NOMO-1 treated with DMSO at 0.1 percent for 48 hours (cell line): ENCODE measurements around the gene MYOD1.

ENCODE experiments used
- DNase-seq: peaks from one replicate; lab custom pipeline; 2025; ENCODE audit not compliant: unreplicated experiment; lab: John Stamatoyannopoulos, UW

The MYOD1 gene

DNA sequence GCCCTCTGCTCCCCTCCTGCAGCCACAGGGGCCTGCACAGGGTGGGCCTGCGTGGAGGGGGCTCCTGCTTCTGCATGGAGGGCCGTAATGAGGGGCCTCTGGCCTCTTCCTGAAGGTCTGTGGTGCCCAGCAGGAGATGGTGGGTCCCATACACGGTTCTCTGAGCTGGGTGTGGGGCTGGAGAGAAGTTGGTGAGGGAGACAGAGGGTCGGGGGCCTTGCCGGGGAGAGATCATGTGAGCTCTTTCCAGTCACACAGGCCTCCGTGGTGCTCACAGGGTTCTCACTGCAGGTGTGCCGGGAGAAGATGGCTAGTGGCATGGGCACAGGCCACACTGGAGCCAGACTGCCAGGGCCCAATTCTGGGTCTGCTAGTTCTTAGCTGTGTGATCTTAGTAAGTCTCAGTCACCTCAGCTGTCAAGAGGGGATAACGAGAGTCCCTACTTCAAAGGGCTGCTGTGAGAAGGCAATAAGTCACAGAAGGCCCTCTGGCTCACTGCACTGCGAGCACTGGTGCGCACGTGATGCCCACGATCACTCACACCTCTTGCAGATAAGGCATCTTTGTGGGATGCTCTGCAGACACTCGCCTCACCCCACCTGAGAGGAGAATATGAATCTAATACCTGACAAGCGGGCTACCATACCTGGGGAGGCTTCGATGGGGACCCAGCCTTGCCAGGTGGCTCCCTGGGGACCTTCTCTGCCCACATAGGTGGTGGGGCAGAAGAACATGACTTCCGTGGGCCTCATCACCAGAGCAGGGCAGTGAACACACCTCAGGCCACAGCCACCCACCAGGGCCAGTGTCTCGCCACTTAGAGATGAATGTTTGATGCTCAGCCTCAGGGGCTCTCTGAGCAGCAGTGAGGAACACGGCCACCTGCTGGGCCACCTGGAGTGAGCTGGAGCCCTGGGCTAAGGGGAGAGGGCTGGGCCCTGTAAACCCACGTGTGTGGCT is 29.7 kb downstream of the MYOD1 start:
- no peak for DNase-seq

DNA sequence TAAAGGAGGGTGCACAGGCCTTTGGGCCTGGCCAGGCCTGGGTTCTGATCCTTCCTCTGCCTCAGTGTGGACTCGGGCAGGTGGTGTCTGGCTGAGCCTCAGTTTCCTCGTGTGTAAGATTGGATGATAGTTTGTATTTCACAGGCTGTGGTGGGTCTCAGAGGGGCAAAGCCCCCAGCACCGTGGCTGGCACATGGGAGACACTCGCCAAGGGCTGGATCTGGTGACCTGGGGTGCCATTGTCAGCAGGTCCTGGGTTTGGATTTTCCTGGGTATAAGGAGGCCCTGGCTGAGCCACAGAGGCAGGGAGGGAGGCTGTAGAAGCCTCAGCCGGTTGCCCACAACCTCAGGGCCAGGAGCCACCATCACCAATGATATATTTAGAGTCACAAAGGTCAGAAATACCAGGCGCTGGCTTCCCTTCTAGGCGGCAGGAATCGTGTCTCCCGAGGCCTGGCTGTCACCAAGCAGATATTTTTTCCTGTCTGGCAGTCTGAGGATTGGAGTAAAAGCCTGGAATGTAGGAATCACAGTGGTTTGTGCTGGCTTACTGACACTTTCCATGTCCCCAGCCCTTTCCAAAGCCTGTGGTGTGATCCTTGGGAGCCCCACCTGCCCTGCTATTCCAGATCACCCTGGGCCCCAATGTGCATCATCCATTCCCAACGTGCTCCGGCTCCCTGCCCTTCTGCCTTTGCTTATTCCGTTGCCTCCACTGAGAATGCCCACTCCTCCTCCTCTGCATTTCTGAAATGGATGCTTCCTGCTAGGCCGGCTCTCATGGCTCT is 30.8 kb downstream of the MYOD1 start:
- no peak for DNase-seq

DNA sequence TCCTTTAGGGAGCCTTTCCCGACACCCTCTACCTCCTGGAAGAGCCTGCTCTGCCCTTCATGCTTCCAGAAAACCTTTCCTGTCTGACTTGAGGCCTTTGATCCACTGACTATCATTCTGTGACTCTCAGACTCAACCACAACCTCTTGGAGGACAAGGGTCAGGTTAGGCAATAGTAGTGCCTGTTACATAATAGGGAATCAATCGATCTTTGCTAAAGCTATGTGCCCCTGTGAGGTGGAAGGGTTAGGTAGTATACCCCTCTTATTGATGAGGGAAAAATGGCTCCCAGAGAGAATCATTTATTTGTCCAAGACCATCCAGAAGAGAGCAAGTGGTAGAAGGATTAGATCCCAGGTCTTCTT is 31.4 kb downstream of the MYOD1 start:
- DNase-seq = no peak

DNA sequence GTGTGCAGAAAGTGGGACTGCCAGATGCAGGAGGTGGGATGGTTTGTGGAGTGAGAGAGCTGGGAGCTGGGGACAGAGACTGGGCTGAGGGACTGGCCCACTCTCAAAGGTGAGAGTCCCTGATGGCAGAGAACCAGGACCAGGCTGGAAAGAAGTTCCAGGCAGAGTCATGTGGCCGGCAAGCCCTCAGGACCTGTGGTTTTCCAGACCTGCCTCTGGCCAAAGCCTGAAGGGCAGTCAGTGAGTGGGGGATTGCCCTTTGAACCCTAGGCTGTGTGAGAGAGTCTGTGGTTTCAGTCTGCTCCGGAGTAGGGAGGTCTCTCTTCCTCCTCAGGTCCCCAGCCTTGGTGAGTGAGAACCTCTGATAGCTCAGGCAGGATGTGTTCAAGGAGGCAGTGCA is 32.2 kb downstream of the MYOD1 start:
- no peak for DNase-seq

DNA sequence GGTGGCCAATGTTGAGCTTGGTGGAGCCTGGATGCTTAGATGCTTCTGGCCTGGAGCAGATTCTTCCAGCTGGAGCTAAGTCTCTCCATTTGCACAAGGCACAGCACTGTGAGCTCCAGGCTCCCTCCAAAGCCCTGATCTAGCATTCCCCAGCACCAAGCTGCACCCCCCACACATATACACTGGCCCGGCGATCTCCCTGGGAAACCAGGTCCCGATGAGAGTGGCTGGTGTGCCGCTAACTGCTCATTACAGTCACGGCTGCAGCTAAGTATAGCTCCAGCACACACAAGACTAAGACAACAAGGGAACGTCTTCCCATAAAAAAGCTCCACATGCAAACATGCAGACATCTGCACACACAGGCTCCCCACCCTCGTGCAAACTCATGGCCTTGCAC is 32.8 kb downstream of the MYOD1 start:
- no peak for DNase-seq

DNA sequence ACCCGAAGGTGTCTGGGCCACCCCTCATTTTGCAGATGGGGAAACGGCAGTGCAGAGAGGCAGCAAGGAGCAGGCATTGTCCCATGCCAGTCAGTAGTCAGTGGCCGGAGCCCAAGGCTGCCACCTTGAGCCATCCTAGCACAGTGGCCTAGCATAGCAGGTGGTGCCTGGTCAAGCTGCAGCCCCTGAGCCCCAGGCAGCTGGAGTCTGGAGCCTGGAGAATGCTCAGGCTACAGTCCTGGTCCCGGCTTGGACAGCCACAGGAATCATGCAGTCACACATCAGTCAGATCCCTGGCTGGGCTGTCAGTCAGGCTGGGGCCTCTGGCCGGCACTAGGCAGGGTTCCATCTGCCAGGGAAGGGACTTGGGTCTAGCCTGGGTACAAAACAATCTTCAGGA is 33.8 kb downstream of the MYOD1 start:
- DNase-seq = no peak

DNA sequence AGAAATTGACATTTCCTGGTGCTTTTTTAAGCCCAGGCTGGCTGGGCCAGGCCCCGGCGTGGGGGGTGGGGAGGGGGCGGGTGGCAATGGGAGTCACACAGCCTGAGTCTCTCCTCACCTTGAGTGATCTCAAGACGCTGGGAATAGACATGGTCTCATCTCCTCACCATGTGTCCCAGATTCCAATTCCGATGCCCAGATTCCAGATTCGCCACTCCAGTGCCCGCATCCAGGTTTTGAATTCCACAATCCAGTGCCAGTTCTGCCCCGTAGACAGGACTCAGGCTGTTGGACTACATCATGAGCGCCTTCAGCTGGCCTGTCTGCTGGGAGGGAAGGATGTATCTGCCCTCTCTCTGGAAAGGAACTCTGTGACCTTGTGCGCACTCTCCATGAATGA is 34.3 kb downstream of the MYOD1 start:
- no peak for DNase-seq

DNA sequence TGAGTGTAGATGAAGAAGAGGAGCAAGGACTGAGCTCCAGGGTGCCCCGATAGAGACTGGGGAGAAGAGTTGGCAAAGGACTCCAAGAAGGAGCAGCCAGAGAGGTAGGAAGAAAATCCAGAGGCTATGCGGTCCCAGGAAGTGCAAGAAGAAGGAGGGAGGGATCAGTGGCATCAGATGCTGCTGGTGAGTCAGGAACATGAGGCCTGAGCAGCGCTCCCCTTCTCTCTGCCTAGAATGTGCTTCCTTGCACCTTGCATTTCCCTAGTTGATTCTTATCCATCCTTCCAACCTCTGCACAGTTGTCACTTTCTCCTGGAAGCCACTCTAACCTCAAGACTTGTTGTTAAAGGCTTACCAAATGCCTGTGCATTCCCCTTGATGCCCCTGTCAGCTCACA is 36.5 kb downstream of the MYOD1 start:
- DNase-seq = no peak

DNA sequence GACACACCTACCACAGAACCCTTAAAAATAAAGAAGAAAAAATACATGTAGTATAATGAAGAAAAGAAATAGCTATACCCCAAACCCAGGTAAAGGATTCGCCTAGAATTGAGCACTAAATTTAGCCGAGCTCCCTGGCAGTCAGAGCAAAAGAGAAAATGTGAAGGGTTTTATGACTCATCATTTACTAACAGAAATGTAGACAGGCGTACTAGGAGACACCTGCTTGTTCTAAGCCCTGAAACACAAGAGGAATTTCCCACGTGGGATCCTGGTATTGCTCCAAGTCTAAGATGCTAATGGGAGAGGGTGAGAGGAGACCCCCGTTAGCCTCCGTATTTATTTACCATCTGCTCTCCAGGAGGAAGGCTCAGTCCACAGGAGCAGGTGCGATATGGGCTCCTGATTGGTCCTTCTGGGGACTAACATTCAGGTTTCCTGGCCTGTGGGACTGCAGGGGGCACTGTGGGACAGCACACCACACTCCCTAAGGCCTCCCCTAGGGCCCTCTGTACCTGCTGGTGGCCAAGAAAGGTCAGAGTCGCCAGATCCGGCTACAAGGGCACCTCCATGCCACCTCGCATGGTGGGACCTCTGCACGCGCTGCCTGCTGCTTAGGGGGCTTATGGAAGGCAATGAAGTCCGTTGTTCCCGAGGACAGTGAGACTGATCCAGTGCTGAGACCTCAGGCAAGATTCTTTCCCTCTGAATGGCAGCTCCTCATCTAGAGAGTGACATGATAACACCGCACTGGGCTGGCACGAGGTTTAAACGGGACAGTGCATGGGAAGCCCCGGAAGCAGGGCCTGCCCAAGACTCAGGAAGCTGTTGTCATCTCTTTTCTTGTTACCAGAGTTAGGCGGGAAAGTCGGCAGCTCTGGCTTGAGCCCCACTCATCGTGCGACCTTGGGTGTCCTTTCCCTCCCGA is 41.0 kb downstream of the MYOD1 start:
- DNase-seq = peak; percentile 34

DNA sequence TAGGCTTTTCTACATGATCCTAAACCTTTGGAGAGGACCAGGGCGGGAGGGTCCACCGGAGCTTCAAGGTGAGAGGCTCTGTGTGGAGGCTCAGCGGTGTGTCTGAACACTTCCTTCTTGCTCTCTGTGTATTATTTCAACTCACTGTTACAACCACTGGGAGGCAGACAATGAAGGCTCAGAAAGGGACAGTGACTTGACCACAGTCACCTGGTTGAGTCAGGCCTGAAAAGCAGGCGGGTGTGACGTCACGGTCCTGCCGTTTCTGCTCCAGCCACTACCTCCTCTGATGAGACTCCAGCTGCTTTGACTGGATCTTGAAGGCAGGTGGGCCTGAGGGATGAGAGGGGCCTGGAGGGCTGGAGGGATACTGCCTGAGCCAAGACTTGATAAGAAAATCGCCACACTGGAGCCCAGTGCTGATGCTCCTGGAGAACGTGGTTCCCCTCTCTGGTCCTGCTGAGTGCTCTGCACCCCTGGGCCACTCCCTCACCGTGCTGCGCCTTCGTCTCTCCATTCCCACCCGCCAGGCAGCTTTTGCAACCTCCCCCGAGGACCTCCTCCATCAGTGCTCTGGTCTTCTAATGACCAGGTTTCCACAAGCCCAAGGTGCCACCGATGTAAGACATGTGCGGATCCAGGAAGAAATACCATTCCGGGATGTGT is 43.1 kb downstream of the MYOD1 start:
- DNase-seq = no peak

DNA sequence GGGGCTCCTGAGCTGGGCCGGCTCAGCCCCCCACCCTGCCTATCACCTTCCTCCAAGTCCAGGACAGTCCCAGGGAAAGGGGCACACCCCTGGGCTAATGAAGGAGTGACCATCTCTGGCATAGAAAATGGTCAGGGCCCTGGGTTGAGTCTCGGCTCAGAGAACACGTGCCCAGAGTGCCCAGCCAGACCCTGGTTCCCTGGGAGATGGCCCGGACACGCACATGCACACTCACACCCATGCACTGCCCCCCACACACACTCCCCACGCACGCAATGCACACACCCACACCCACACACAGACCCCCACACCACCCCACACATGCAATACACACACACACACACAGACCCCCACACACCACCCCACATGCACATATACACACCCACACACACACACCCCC is 43.9 kb downstream of the MYOD1 start:
- DNase-seq = no peak

DNA sequence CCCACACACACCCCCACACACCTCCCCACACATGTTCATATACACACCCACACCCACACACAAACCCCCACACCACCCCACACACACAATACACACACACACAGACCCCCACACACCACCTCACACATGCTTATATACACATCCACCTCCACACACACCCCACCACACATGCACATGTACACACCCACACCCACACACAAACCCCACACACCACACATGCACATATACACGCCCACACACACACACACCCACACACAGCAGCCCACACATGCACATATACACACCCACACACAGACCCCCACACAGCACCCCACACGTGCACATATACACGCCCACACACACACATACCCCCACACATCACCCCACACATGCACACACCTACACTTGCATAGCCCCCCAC is 44.3 kb downstream of the MYOD1 start:
- DNase-seq = no peak

DNA sequence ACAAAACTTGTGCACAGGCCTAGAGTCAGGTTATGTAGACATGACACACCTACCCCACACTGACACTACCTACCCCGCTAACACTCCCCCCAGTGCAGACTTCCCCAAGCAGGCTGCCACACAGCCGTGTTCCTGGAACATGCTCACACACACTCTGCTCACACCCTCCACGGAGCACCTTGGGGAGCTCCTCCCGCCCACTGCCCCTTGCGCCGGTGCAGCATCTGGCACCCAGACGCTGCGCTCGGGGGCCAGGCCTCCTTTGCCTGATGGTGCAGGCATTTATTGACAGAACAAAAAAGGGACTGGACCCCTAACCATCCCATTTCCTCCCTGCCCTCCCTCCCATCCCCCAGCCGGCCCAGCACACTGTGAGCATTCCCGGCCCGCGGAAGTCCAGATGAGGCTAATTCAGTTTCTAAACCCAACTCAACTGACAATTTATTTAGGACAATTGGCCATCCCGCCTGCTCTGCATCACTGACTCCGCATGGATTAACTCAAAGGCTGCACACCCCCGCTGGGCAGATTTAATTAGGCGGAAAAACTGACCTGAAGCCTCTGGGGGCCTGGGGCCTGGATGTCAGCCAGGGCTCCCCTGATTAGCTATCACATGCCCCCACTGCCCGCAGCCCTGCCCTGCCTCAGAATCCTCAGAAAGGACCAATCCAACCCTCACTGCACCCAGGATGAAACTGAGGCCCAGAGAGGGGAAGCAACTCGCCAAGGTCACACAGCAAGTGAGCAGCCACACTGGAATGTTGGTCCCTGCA is 45.3 kb downstream of the MYOD1 start:
- no peak for DNase-seq

DNA sequence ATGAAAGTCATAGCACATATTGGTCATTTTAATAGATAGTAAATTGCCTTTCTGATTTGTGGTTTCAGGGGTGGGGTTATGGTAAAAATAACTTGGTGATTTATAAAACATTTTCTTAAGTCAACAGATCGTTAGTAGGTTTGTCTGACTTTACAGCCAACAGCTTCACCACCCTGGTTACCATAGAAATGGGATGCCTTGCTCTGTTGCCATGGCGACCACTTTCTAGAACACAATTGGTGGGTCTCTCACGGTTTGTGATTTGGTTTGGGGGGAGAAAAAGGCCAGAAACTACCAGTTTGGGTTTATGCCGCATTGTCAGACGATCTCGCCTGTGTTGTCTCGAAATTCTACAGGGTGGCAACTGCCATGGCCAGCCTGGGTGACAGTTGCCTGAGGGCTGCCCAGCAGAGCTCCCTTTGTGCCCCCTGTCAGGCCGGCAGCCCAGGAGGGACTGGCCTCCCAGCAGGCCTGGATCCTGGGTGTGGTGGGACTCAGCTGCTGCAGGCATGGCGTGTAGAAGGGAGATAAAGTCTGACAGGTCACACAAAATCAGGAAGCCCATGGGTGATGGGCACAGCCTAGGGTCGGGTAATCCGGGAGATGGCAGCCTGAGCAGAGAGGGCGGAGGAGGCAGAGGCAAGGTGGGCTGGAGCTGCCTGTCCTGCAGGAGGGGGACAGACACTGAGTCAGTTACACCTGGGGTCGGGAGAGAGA is 46.1 kb downstream of the MYOD1 start:
- DNase-seq = no peak

DNA sequence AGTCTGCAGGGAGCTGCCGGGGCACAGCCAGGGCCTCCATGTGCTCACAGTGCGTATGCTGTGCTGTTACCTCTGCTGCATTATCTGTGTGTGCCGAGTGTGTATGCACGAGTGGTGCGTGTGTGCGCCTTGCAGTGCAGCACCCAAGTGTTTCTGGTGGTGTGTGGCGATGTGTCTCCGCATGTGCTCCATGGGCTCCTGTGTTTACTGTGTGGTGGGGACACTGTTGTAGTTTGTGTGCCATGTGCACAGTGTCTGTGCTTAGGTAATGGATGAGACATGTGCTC is 46.6 kb downstream of the MYOD1 start:
- DNase-seq = no peak

DNA sequence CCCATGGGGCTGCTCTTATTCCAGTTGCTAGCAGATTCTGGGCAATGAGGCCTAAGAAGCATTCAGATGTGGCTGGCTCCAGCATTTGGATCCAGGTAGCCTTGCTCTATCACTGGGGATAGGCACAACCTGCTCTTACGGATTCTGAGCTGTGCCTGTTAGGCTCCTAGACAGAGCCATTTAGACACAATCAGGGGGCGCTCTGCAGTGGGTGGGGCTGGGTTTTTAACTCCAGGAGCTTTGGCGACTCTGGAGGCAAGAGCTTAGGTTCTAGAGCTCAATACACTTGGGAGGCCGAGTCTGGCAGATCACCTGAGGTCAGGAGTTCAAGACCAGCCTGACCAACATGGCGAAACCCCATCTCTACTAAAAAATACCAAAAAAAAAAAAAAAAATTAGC is 47.2 kb downstream of the MYOD1 start:
- DNase-seq = no peak

DNA sequence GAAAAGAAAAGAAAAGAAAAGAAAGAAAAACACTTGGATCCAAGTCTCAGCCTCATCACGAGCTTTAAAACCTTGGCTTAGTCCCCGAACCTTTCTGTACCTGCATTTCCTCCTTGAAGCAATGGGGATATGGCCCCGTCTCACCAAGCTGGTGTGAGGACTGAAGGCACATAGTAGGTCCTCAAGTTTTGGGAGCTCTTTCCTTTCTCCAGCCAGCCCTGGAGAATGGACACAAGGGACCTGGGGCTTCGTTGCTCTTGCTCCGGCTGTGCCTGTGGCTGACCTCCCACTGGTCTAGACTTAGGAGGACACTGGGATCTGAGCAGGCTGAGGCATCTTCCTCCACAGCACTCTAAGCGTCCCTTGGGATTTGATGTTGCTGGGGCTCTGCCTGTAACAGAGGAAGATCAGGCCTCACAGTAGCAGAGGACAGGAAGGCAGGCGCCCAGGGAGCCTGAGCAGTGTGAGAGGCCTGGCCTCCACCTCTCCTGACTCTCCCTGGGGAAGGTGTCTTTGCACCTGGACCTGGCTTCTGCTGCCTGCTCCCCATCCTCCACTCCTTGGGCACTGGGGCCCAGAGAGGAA is 48.0 kb downstream of the MYOD1 start:
- DNase-seq = no peak

DNA sequence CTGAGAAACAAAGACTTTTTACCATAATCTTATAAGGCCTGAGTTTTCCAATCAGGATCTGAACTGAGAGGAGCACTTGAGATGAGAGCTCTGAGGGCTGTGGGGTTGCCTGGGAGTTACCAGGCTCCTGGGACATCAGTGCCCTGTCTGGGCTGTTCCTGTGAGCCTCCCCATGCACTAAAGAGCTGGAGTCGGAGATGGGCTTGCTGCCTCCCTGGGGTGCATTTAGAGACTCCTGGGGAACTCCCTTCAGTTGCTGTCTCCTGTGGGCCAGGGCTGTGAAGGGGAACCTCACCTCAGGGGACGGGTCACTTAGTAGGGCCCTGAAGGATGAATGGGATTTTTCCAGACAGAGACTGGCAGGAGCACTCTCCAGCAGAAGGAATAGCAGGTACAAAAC is 48.5 kb downstream of the MYOD1 start:
- DNase-seq = no peak

DNA sequence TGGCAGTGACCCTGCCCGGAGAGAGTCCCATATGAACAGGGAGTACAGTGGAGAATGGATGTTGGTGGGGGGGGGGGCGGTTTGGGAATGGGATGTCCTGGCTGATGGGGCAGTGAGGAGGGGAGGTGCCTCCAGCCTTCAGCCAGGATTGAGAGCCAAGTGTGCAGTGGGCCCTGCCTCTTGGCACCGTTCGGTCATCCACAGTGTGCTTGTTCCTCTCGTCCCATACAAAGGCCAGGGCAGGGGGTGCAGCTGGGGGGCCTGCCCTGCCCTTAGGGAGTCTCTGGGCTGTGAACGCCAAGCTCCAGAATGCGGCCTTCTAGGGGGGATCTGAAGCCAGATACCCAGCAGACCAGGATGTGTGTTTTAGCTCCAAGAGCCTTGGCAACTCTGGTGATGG is 49.2 kb downstream of the MYOD1 start:
- no peak for DNase-seq
